GM12875 (cell line): ENCODE measurements around the gene AGBL5.

Experiments
- H3K4me3 ChIP-seq: one replicate; pipeline ENCODE4 v1.5.1; 2011; ENCODE audit warnings: low read depth, low read length, control low read depth
- TF ChIP-seq, protein P1 (sequence below): IDR thresholded peaks from 2 replicates; pipeline ENCODE4 v1.5.1; 2011; ENCODE audit warnings: low read depth, mild to moderate bottlenecking, control low read depth, inconsistent platforms, low read length, moderate library complexity, borderline replicate concordance; ENCODE audit not compliant: insufficient read depth

AGBL5 gene

DNA sequence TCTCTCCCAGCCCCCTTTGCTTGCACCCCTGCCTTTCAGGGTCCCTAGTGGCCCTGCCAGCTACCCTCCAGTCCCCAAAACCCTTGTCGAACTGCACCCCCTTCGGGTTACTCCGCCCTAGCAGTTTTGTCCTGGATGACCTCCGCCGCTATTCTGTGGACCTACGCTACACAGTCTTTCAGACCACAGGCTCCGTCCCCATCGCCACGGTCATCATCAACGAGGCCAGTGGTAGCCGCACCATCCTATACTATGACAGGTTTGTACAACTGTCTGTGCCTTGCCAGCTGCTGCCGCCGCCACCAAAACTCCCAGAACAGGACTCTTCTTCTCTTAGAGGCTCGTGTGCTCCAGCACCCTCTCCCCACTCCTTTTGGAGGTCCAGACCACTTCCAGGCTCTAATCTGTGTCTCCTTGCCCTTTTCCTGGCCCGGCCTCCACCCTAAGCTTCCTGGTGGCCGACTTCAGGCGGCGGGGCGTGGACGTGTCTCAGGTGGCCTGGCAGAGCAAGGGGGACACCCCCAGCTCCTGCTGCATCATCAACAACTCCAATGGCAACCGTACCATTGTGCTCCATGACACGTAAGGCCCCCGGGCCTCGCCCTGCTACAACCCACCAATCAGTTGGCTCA, 43.0 kb downstream of the AGBL5 start:
- TF ChIP-seq, protein P1, sequence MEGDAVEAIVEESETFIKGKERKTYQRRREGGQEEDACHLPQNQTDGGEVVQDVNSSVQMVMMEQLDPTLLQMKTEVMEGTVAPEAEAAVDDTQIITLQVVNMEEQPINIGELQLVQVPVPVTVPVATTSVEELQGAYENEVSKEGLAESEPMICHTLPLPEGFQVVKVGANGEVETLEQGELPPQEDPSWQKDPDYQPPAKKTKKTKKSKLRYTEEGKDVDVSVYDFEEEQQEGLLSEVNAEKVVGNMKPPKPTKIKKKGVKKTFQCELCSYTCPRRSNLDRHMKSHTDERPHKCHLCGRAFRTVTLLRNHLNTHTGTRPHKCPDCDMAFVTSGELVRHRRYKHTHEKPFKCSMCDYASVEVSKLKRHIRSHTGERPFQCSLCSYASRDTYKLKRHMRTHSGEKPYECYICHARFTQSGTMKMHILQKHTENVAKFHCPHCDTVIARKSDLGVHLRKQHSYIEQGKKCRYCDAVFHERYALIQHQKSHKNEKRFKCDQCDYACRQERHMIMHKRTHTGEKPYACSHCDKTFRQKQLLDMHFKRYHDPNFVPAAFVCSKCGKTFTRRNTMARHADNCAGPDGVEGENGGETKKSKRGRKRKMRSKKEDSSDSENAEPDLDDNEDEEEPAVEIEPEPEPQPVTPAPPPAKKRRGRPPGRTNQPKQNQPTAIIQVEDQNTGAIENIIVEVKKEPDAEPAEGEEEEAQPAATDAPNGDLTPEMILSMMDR = no peak

DNA sequence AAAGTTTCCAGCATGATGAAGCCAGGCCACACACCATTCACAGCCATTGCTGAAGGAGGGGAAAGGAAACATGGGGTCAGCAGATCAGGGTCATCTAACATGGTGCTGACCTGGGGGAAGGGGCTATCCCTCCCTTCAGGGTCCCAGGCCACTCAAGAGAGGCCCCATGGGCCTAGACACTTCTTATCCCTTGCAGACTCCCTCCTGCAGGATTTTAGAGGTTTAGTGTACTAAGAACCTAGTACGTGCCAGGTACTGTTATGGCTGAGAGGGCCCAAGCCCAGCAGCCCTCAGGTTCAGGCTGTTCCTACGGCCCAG, 43.9 kb downstream of the AGBL5 start:
- H3K4me3 ChIP-seq = no peak overlapping the region
- TF ChIP-seq, protein P1 = no peak

More for the DNA sequence above, 43.0 kb downstream of the AGBL5 start:
- H3K4me3 ChIP-seq = no peak overlapping the region

DNA sequence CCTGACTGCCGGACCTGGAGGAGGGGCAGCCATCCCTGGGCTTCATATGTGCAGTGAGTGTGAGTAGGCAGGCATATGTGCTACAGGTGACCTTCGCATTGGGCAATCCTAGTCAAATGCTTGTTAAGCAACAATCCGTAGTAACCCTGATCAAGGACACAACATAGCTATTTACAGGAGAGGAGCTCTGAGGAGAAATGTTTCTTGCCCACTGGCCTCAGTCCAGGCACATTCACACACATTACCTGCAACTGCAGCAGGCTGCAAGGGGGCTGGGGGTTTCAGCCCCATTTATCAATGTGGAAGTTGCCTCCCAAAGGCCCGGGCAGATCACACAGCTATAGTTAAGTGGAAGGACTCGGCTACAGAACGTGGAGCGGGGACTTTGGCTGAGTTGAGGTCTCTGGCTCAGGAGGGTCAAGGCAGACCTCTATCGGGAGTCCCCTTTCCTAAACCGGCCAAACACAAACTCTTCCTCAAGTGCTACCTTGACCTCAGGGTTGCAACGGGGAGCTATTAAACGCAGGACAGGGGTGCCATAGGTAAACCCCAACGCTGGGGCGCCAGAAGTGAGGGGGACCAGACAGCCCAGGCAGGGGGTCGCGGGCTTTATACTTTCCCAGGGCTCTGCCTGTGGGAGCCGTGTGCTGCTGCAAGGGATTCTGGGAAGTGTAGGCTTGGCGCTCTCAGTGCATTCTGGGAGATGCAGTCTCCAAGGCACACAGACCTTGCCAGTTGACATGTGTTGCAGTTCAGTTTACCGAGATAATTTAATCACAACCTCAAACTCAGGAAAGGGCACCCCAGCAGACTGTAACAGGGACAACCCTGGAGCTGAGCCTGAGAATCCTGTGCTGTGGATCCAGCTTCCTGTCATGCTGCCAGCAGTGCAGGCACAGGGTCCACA, 44.5 kb downstream of the AGBL5 start:
- no peak overlapping the region for H3K4me3 ChIP-seq
- TF ChIP-seq, protein P1 = no peak

DNA sequence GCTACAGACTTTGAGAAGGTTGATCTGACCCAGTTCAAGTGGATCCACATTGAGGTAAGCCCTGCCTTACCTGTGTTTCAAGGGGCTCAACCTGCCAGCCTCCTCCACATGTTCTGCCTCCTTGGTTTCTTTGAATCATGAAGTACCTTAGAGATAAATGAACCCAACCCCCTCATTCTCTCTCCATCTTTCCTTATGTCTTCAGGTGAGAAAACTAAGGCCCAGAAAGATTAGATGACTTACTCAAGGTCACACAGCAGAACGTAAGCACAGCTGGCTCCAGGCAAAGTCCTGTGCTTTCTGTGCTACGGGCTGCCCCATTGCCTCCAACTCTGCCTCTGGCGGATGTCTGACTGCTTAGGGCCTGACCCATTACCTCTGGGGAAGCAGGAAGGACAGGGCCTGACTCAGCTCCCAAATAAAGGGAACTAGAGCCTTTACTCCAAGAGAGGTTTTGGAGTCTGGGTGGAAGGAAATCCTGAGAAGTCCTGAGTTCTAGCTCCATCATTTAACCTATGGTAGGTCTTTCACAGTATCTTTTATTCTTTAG, 45.4 kb downstream of the AGBL5 start:
- H3K4me3 ChIP-seq = no peak overlapping the region
- TF ChIP-seq, protein P1 = no peak

DNA sequence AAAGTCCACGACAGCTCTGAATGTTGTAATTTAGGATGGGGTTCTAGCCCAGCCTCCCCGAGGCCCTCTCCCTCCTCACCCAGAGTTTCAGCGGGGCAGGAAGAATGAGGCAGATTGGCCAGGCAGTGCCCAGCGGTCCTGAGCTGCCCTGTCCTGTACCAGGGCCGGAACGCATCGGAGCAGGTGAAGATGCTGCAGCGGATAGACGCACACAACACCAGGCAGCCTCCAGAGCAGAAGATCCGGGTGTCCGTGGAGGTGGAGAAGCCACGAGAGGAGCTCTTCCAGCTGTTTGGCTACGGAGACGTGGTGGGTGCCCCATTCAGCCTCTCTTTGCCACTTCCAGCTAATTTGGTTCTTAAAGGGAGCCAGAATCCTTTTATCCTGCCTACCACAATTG, 45.9 kb downstream of the AGBL5 start:
- TF ChIP-seq, protein P1 = no peak
- H3K4me3 ChIP-seq = no peak overlapping the region

DNA sequence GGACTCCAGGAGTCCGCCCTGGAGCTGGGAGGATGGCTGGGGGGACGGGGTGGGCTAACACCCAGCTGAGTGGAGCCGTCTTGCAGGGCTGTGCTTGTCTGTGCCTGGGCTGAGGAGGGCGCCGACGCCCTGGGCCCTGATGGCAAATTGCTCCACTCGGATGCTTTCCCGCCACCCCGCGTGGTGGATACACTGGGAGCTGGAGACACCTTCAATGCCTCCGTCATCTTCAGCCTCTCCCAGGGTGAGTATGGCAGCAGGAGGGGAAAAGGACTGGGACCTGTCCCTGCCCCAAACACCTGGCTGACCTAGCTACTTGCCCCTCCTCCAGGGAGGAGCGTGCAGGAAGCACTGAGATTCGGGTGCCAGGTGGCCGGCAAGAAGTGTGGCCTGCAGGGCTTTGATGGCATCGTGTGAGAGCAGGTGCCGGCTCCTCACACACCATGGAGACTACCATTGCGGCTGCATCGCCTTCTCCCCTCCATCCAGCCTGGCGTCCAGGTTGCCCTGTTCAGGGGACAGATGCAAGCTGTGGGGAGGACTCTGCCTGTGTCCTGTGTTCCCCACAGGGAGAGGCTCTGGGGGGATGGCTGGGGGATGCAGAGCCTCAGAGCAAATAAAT, 48.0 kb downstream of the AGBL5 start:
- TF ChIP-seq, protein P1 = no peak
- no peak overlapping the region for H3K4me3 ChIP-seq
